Glomerular visceral epithelial cell (primary cell): Measurements from ENCODE around the gene DOHH.

Experiments
- DNase-seq: peaks from one replicate; pipeline ENCODE4 v3.0.0-alpha.2; 2016; ENCODE audit errors: extremely low spot score

Gene DOHH

DNA sequence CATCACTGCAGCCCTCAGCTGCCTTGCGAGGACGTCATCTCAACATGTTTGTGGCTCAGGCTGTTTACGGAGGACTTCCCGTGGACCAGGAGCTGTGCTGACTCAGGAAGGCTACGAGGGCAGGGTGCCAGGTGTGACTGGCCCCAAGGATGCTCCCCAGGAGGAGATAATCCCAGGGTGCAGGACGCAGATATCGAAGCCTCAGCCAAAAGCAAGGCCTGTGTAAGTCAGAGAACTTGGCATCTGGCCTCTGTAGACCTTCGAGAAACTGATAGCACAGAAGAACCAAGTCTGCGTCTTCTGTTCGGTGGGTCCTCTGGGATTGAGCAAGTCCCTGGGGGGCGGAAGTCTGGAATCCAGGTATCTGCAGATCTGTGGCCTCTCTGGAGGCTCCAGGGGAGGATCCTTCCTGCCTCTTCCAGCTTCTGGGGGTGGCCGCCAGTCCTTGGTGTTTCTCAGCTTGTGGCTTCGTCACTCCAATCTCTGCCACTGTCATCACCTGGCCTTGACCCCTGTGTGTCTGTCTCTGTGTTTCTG is 2.6 kb upstream of the DOHH start:
- no peak for DNase-seq

DNA sequence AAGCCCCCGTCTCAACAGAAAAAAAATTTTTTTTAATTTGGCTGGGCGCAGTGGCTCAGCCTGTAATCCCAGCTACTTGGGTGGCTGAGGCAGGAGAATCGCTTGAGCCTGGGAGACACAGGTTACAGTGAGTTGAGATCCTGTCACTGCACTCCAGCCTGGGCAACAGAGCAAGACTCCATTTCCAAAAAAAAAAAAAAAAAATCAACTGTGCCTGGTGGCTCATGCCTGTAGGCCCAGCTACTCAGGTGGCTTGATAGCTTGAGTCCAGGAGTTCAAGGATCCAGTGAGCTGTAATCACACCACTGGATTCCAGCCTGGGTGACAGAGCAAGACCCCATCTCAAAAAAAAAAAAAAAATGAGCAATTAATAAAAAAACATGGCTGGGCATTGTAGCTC is 1.3 kb upstream of the DOHH start:
- DNase-seq: no peak

DNA sequence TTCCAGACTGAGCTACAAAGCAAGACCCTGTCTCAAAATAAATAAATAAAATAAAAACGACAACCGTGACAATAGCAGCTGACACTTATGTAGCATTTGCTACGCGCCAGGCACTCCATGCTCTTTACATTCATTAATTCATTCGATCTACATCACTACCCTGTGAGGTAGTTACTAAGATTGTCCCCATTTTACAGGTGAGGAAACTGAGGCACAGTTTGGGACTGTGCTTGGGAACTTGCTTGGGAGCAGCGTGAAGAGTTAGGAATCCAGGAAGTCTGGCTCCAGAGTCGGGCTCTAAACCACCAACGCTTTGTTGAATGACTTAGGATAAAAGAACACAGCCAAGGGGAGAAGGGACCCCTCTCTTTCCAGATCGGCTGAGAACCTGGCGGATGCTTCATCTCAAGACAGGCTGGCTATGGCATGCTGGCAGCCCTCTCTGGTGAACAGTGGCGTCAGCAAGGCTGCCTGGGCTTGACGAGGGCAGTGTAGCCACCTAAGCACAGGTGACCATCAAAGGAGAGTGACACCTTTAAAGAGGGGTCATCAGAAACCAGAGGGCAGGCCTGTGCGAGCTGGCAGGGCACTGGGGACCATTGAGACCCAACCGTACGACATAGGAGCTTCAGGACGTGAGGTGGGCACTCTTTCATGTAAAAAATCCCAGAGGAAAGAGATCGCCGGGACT is 591 bp downstream of the DOHH start:
- no peak for DNase-seq

DNA sequence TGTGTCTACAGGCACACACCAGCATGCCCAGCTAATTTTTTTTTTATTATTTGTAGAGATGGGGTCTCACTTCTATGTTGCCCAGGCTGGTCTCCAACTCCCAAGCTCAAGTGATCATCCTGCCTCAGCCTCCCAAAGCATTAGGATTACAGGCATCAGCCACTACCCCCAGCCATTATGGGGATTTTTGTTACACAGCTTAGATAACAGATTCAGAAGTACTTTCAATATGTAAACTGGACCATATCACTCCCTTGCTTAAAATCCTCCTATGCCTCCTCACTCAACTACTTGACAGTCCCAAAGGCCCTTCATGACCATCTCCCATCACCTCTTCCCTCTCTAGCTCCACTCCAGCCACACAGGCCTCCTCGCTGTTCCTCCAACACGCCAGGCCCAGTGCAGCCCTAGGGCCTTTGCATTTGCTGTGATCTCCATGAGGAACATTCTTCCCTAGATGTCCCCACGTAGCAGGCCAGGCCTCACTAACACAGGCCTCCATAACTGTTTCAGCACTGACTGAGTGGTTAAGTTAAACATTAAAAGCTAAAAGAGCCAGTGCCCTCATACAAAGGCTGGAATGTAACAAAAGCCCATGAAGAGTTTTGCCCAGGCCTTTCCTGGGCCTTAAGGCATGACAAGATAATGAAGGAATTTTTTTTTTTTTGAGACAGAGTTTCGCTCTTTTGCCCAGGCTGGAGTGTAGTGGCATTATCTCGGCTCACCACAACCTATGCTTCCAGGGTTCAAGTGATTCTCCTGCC is 2.5 kb downstream of the DOHH start:
- peak; percentile 63 for DNase-seq

DNA sequence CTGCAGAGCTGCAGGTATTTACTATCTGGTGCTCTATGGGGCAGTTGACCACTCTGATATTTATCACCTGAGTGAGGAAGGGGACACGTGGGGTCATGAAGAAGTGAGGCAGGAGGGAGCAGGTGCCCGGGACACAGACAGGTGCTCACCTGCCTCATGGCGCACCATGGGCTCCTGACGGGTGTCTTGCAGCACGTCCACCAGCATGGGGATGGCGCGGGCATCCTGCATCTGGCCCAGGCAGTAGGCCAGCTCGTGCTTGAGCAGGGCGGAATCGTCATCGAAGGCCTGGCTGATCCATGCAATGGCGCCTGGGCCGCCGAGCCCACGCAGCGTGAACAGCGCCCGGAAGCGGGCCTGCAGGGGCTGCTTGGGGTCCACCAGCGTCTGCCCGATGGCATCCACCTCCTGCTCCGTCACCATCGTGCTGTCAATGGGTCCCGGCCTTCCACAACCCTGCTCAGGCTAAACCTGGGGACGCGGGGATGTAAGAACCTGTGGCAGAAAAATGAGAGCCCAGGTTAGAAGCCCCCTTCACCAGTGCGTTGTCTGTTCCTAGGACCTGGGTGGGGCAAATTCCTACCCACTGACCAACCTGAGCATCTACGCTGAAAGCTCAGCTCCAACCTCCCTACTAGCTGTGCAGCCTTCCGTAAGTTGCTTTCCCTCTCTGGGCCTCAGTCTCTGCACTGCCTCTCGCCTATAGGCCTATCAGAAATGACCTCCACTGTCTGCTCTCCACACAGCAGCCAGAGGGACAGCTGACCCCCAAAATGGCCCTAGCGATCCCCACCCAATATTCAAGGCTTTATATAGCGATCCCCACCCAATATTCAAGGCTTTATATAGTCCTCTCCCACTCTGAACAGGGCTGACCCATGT is 3.8 kb downstream of the DOHH start:
- DNase-seq: no peak

DNA sequence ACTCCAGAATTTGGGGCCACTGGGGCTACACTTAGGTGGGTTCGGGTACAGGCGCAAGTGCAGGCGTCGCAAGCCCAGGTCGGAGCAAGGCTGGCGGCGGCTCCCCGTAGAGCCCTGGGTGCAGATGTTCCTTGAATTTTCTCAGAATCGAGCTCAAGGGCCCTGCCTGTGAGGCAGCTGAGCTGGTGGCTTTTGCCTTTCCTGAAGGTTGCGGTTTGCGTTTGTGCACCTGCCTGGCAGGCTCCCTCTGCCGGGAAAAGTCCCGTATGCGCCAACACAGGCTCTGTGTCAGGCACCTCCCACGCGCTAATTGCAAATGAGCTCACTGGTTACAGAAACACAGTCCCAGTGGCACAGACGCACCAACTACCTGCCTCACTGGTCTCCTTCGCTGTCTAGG is 5.9 kb downstream of the DOHH start:
- no peak for DNase-seq

DNA sequence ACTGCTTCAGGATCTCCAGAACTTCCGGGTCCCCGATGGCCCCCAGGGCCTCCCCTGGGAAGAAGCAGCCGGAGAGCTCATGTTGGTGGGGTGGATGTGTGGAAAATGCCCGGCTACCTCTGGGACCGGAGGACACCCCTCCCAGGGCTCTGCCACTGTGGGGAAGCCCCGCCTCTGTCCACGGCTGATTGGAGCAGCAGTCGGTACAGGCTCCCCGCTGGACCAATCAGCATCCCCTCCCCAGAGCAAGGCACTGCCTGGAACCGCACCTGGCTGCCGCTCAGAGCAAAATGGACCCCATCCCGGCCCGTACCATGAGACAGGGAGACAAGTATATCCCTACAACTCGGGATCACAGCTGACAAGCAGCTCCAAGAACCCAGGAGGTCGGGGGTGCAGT is 6.4 kb downstream of the DOHH start:
- no peak for DNase-seq

DNA sequence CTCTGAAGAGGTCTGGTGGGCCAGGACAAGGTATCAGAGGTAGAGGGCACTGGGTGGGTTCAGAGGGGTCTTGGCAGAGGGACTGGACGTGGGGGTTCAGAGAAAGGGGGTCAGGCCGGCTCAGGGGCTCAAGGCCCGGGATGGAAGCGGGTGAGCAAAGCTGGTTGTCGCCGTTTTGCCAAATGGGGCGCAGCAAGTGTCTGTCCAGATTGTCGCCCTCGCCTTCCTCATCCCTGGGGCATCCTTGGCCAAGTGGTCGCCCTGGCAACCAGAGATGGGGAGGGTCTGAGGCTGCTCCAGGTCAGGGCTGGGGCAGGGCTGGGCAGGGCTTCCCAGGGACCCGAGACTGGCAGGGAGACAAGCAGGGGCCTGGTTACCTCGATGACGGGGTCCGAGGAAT is 6.8 kb downstream of the DOHH start:
- no peak for DNase-seq

DNA sequence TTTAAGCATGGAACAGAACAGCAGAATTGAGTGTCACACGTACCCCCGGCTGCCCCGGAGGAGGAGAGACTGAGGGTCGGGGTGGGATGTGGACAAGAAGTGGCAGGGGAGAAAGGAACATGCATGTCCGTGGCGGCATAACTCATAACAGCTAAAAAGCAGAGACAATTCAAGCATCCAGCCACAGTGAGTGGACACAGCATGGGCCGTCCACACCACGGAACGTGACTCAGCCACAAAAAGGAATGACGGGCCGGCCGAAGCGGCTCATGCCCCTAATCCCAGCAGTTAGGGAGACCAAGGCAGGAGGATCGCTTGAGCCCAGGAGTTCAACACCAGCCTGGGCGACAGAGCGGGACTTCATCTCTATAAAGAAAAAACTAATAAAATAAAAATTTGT is 7.6 kb downstream of the DOHH start:
- no peak for DNase-seq

DNA sequence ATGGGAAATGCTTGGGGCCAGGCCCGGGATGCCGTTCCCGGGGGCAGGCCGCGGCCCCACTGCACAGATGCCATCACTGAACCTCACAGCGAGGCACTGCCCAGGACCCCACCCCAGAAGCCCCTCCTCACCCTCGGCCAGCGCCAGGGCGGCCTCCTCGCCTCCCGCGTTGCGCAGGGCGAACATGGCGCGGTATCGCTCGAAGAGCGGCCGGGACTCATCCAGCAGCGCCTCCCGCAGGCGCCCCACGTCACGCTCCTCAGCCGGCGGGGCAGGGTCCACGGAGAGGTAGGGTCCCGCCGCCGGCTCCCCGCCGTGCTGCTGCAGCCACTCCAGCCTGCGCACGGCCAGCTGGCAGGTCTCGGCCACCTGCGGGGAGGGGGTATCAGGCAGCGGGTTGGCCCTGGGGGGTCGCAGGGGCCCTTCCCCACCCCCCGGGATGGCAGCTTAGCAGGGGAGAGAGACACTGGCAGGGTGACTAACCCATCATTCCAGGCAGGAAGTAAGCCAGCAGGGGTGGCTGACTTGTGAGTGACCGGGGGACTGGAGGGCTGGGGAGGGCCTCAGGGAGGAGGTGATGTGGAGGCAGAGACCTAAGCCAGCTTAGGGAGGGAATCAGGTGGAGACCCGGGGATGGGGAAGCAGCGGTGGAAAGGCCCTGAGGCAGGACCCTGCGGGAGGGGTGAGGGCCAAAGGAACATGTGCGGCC is 8.2 kb downstream of the DOHH start:
- no peak for DNase-seq

DNA sequence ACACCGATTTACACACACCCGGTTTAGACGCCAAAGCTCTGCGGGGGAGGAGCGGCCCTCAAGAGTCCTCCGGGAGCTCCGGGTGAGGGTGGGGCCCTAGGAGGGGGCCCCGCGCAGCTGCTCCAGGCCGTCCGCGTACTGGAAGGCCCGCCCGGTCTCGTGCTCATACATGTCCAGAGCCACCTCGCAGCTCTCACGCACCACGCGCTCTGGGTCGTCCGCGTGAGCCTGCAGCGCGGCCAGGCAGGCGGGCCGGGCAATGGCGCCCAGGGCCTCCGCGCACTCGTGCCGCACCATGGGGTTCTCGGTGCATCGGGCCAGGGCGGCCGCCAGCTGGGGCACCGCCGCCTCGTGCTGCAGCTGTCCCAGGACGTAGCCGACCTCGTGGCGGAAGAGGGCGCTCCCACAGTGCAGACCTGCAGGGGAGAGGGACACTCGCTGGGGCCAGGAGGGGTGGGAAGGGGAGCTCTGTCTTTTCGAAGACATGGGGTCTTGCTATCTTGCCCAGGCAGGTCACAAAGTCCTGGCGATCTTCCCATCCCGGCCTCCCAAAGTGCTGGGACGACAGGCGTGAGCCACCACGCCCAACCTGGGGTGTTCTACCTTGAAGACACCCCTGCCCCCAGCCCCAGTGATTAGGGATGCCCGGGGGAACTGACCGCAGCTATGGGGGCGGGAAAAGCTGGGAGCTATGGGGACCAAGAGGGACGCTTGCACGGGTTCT is 8.9 kb downstream of the DOHH start:
- no peak for DNase-seq

DNA sequence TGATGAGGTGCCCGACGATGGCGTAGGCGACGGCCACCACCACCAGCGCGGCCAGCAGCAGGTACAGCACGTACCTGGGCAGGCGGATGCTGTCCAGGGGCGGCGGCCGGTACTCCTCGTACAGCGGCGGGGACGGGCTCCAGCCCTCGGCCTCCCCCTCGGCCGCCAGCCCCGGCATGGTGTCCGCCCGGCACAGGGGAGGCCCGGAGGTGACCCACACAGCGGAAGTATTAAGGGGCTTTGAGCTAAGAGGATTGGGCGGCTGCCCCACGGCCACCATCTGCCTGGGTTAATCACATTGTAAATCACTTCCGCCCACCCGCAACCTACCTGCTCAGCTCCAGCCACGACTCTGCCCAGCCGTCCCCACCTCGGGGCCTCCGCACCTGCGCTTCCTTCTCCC is 17.2 kb downstream of the DOHH start, which contains the start of gene SMIM44:
Gene SMIM44 (minus strand): TSS at position 216 of the 403 bp plus-strand sequence. CDS start 38 bp downstream, at position 178.
- no peak for DNase-seq

DNA sequence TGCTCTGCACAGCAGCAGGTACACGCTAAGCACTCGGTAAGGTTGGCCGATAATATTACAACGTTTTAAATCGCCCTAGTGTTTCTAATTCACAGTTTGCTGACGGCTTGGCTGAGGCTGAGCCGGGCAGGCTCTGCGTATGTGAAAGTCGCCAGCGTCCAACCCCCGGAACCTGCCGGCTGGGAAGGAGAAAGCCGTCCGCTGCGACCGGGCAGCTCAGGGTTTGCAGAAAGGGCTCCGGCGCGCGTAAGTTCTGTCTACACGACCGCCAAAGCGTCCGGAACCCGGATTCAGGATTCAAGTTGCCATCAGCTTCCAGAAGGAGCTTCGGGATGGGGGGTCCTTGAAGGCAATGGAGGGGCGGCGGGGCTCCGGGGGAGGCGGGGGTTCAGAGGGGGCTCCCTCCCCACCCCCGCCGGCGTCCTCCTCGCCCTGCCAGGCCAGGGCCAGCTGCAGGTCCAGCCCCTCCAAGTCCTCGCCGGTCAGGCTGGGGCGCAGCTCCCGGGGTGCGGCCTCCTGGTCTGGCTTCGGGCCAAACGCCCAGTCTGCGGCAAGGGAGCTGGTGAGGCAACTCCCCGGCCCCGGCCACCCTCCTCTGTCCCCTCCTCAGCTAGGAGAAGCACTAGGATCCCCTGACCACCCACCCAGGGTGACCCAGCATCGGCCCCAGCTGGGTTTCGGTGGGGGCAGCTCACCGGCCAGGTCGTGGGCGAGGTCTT is 17.8 kb downstream of the DOHH start:
- no peak for DNase-seq

DNA sequence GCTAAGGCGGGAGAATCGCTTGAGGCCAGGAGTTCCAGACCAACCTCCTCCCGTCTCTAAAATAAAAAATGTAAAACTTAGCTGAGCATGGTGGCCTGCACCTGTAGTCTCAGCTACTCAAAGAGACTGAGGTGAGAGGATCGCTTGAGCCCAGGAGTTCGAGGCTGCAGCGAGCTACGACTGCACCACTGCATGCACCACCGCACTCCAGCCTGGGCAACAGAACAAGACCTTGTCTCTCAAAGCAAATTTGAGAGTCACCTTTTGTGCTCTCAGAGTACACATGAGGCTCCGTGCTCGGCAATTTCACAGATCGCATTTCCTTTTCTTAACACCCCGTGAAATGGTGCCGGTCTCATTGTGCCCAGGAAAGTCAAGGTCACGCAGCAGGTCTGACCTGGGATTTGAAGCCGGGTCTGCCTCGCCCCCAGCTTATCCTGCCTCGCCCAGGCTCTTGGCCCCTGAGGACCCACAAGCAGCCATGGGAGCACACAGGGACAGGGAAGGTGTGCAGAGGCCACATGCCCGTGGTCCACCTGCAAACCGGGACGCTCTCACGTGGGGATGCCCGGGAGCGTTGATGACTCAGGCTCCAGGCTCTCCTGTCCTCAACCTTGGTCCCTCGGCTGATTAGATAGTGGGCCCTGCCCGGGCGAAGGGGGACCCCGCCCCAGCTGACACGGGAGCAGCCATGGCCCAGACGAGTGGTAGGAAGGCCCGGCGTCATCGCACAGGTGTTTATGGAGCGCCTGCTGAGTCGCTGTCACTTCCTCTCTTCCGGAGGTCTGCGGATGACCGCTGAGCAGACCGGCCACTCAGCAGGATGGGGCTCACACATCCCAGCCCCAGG is 19.0 kb downstream of the DOHH start:
- no peak for DNase-seq

DNA sequence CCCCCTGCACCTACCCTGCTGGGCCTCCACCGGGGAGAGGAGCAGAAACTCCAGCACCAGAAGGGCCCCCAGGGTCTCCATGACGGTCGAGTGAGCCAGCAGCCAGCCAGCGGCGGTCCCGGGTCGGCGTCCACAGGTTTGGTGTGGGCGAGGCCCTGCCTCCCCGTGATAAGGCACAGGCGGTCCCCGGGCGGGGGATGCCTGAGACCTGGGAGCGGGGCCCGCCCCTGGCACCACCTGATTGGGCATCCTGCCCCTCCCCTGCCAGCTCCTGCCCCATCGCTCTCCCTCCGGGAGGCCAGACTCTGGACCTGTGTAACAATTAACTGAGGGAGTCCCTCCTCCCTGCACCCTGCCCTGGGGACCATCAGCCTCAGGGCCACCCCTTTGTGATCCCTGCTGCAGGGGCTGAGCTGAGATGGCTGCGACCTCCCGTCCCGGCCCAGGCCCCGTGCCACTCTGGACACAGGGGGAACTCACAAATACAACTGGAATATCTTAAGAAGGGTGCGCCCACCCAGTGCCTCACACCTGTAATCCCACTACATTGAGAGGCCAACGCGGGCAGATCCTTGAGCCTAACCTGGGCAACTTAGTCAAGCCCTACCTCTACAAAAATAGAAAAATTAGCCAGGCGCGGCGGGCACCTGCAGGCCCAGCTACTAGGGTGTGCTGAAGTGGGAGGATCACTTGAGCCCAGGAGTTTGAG is 19.9 kb downstream of the DOHH start, which contains the start of gene SMIM24:
Gene SMIM24 (minus strand): TSS at position 143 of the 709 bp plus-strand sequence. CDS start 62 bp downstream, at position 81.
- DNase-seq: no peak

DNA sequence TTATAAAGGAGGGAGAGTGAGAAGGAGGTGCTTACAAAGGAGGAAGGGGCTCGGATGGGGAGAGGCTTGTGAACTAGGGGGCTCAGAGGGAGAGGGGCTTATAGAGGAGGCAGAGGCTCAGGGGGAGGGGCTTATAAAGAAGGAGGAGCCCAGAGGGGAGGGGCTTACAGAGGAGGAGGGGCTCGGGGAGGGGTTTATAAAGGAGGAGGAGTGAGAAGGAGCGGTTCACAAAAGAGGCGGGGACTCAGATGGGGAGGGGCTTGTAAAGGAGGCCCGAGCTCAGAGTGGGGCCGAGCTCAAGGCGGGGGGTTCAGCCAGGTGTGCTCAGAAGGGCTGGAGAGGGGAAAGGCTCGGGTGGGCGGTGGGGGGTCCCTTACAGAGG is 20.6 kb downstream of the DOHH start:
- DNase-seq: peak; percentile 45

DNA sequence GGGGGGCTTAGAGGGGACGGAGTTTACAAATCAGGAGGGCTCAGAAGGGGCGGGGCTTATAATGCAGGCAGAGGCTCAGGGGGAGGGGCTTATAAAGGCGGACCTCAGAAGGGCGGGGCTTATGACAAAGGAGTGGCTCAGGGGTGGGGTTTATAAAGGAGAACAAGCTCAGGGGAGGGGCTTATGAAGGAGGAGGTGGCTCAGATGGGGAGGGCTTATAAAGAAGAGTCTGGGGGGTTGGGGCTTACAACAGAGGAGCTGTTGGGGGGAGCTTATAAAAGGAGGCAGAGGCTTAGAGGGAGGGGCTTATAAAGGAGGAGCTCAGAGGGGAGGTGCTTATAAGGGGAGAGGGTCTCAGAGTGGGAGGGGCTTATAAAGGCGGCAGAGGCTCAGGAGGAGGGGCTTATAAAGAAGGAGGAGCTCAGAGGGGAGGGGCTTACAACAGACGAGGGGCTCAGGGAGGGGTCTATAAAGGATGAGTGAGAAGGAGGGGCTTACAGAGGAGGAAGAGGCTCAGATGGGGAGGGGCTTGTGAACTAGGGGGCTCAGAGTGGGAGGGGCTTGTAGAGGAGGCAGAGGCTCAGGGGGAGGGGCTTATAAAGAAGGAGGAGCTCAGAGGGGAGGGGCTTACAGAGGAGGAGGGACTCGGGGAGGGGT is 21.2 kb downstream of the DOHH start:
- no peak for DNase-seq
